ACC112 (cell line): ENCODE results near the gene MINK1.
"Not testable (repeated sequence)": the region's sequence is repeated elsewhere in the genome, so short reads cannot be mapped to it uniquely, and the experiment has no call there.

Experiments used
- H2AFZ ChIP-seq: fragments of 200-600 bp; sonication (generic); one replicate; pipeline ENCODE4 v1.6.0; 2017; ENCODE audit warnings: antibody characterized with exemption, low read length; ENCODE audit not compliant: unreplicated experiment
- H3K27ac ChIP-seq: fragments of 200-600 bp; sonication (generic); 2 replicates; pipeline ENCODE4 v1.5.1; 2014; ENCODE audit warnings: low read depth, mild to moderate bottlenecking, antibody characterized with exemption, low read length, moderate library complexity
- H3K27me3 ChIP-seq: fragments of 200-600 bp; sonication (generic); 2 replicates; pipeline ENCODE4 v1.6.1; 2014; ENCODE audit warnings: mild to moderate bottlenecking, antibody characterized with exemption, low read length, moderate library complexity, mixed read lengths; ENCODE audit not compliant: insufficient read depth
- H3K36me3 ChIP-seq: fragments of 200-600 bp; sonication (generic); 2 replicates; pipeline ENCODE4 v1.6.1; 2016; ENCODE audit warnings: mild to moderate bottlenecking, antibody characterized with exemption, low read length, moderate library complexity, mixed read lengths; ENCODE audit not compliant: insufficient read depth
- H3K4me1 ChIP-seq: fragments of 200-600 bp; sonication (generic); one replicate; pipeline ENCODE4 v1.6.1; 2016; ENCODE audit warnings: low read length, mixed read lengths; ENCODE audit not compliant: insufficient read depth, unreplicated experiment, control insufficient read depth
- H3K4me3 ChIP-seq: fragments of 200-600 bp; sonication (generic); 2 replicates; pipeline ENCODE4 v1.5.1; 2014; ENCODE audit warnings: mild to moderate bottlenecking, low read depth, low read length
- H3K79me2 ChIP-seq: fragments of 200-600 bp; sonication (generic); one replicate; pipeline ENCODE4 v1.6.0; 2016; ENCODE audit warnings: low read length; ENCODE audit not compliant: control insufficient read depth, unreplicated experiment, insufficient read depth

MINK1 gene

DNA sequence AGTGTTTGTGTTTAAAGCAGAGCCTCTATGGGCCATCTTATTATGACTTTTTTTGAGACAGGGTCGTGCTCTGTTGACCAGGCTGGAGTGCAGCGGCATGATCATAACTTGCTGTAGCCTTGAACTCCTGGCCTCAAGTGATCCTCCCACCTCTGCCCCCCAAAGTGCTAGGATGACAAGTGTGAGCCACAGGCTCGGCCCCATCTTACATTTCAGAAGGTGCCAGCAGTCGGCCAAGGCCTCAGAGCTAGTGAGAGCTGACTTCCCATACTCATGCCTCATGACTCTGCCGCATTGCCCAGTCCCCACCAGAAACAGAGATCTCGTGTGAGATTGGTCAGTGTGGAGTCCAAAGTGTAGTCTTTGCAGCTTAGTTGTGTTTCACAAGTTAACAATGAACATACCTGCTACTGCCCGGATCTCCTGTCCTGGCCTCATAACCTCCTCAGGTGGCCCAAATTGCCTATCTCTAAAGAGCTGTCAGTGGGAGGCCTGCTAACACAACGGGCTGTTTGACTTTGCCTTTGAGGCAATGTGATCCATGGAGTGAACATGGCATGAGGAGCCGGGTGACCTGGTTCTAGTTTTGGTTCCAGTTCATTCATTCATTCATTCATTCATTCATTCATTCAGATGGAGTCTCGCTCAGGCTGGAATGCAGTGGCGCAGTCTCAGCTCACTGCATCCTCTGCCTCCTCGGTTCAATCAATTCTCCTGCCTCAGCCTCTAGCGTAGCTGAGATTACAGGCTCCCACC lies 13.7 kb downstream of the MINK1 start:
- Histone ChIP-seq H3K4me3 (no peak overlapping the region), H3K79me2 (peaks cover 50% of the 10 kb centered on the region), H3K36me3 (no peaks in the 10 kb centered on the region), H3K4me1 (peaks cover 6% of the 10 kb centered on the region), H3K27me3 (no peaks in the 10 kb centered on the region), H3K27ac (no peak overlapping the region), H2AFZ (no peak overlapping the region)

DNA sequence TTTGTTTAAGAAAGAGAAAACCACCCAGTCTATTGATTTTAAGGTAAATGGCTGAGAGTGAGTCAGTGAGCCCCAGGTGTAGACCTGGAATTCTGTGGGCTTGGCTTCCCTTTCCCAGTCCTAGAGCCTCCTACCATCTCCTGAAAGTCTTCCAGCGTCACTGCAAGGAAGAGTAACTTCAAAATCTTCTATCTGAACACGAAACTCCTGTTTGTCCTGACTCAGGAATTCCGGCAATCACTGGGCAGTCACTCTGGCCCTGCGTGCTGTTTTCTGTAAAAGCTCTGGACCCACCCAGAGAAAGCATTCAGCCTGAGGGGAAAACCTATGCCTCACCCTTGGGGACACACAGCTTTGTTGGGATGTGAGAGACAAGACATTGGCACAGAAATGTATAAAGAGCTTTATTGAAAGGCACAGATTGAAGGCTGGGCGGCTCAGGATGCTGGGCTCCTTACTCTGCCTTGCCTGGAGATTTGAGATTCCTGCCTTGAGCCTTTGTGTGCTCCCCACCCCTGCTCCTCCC lies 15.9 kb downstream of the MINK1 start:
- H3K4me3 ChIP-seq = no peak overlapping the region
- H3K27ac ChIP-seq = no peak overlapping the region
- H3K4me1 ChIP-seq = peaks cover 12% of the 10 kb centered on the region
- H3K27me3 ChIP-seq = no peaks in the 10 kb centered on the region
- H2AFZ ChIP-seq = no peak overlapping the region
- peaks cover 42% of the 10 kb centered on the region for H3K79me2 ChIP-seq
- H3K36me3 ChIP-seq = no peaks in the 10 kb centered on the region

DNA sequence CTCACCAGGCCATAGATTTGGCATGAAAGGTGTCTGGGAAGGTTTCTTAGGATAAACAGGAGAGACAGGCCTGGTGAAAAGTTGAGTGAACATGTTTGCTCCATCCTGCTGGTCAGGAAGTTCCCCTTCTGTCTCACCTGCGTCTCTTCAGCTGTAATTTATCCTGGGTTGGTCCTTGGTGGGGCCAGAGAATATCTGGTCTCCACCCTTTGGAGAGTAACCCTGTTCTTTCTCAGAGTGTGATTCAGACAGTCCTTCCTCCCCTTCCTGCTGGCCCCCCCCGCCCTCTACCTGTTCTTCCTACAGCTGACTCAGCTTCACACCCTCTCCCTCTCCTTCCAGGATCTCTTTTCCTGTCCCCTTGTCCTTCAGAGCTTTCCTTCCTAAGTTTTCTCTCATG lies 17.1 kb downstream of the MINK1 start:
- Histone ChIP-seq H3K79me2 (peaks cover 38% of the 10 kb centered on the region), H3K27ac (no peak overlapping the region), H3K4me3 (no peak overlapping the region), H3K27me3 (no peaks in the 10 kb centered on the region), H2AFZ (no peak overlapping the region), H3K4me1 (peaks cover 12% of the 10 kb centered on the region), H3K36me3 (no peaks in the 10 kb centered on the region)

DNA sequence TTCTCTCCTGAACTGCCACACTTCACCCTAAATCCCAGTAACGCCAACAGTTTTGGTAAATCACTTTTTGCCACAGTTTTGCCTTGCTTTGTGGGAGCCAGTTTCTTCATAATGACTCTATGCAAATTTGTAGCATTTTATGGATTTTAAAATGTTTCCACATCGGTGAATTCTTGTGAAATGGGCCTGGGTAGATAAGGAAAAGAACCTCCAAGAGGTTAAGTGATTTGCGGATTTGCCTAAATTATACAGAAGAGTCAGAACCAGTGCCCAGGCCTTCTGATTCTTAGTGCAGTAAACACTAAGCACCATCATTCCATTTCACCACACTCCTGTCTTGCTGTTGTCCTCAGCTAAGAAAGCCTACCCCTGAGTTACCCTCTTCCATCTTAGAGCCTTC lies 17.9 kb downstream of the MINK1 start:
- Histone ChIP-seq H3K4me3 (no peak overlapping the region), H3K27me3 (no peaks in the 10 kb centered on the region), H3K4me1 (peaks cover 12% of the 10 kb centered on the region), H2AFZ (no peak overlapping the region), H3K27ac (no peak overlapping the region), H3K36me3 (no peaks in the 10 kb centered on the region), H3K79me2 (peaks cover 34% of the 10 kb centered on the region)

DNA sequence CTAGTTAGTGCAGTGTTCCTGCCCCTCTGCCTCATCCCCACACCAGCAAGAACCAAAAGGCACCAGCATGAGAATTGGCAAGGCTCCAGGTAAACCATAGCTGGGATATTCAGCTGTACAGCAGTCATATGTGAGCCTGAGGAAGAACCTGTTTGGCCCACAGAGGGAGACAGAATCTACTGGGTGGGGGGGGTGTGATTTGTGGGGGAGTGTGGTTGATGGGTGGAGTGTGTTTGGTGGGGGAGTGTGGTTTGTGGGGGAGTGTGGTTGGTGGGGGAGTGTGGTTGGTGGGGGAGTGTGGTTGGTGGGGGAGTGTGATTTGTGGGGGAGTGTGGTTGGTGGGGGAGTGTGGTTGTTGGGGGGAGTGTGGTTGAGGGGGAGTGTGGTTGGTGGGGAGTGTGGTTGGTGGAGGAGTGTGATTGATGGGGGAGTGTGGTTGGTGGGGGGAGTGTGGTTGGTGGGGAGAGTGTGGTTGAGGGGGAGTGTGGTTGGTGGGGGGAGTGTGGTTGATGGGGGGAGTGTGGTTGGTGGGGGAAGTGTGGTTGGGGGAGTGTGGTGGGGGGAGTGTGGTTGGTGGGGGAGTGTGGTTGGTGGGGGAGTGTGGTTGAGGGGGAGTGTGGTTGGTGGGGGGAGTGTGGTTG lies 19.5 kb downstream of the MINK1 start:
- H3K4me3 ChIP-seq = no peak overlapping the region
- H3K4me1 ChIP-seq = peaks cover 14% of the 10 kb centered on the region
- H3K36me3 ChIP-seq = no peaks in the 10 kb centered on the region
- no peaks in the 10 kb centered on the region for H3K27me3 ChIP-seq
- H3K27ac ChIP-seq = no peak overlapping the region
- peaks cover 24% of the 10 kb centered on the region for H3K79me2 ChIP-seq
- H2AFZ ChIP-seq = no peak overlapping the region

DNA sequence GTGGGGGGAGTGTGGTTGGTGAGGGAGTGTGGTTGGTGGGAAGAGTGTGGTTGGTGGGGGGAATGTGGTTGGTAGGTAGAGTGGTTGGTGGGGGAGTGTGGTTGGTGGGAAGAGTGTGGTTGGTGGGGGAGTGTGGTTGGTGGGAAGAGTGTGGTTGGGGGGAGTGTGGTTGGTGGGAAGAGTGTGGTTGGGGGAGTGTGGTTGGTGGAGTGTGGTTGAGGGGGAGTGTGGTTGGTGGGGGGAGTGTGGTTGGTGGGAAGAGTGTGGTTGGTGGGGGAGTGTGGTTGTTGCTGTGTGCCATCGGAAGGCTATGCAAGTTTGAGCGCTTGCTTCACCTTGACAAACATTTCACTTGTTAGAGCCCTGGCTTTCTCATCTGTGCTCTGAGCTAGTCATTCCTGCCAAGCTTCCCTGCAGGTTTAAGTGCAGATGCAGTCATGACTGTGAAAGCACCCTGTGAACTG lies 20.1 kb downstream of the MINK1 start:
- Histone ChIP-seq H3K27ac (no peak overlapping the region), H3K27me3 (no peaks in the 10 kb centered on the region), H3K4me1 (peaks cover 19% of the 10 kb centered on the region), H2AFZ (no peak overlapping the region), H3K79me2 (peaks cover 24% of the 10 kb centered on the region), H3K36me3 (no peaks in the 10 kb centered on the region), H3K4me3 (no peak overlapping the region)

DNA sequence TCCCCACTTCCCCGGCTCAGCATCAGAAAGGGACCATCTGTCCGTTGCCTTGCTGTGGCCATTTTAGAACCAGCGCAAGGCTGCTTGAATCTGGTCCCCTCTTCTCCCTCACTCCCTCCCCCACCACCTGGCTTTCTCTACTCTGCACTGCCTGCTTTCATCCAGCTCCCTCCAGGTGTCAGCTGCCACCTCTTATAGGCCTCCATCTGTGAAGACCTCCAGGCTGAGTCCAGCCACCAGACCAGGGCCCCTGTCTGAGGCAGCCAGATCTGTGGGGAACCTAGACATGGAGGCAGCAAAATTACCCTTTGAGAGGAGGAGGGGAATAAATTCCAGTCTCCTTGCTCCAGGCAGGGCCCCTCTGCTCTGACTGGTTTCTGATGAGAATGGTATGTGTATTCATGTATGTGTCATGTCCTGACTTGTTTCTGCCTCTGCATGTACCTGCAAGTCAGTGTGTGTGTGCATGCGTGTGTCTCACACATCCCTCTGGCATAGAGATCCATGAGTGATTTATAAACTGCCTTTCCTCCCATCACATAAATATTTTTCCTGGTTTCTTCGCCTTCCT lies 21.1 kb downstream of the MINK1 start:
- no peak overlapping the region for H3K27ac ChIP-seq

DNA sequence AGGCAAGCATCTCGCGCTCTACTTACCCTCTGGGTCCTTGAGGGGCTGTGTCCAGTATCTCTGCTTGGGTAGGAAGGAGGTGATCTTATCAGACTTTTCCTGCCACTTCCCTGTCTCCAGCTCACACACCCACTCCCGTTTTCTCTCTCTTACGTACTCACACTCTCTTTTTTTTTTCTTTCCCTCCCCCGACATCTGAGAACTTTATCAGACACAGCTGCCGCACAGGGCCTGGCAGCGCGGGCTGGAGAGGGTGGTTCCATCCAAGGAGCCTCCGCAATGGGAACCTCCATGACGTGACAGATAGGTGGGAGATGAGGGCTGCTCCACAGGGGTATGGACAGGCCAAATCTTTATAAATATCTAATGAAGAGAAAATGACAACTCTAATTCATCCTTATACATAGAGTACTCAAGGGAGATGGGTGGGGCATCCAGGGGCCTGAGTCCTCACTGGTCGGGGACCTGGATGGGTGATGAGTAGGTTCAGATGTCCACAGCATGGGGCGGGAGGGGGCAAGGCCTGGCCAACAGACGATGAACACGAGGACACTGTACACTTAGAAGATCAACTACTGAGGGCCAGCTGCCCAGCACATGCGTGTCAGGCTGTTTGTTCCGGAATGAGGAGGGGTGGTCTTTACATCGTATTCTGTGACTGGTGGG lies 23.3 kb downstream of the MINK1 start:
- no peak overlapping the region for H3K27ac ChIP-seq
- H3K79me2 ChIP-seq = peaks cover 12% of the 10 kb centered on the region
- no peaks in the 10 kb centered on the region for H3K27me3 ChIP-seq
- H3K4me3 ChIP-seq = no peak overlapping the region
- H3K36me3 ChIP-seq = peaks cover 4% of the 10 kb centered on the region; the same call in 1 of the 2 replicates
- H3K4me1 ChIP-seq = peaks cover 20% of the 10 kb centered on the region
- no peak overlapping the region for H2AFZ ChIP-seq

More for the DNA sequence above, 21.1 kb downstream of the MINK1 start:
- Histone ChIP-seq H2AFZ (no peak overlapping the region), H3K27me3 (no peaks in the 10 kb centered on the region), H3K36me3 (no peaks in the 10 kb centered on the region), H3K4me1 (peaks cover 26% of the 10 kb centered on the region), H3K4me3 (no peak overlapping the region), H3K79me2 (peaks cover 18% of the 10 kb centered on the region)

DNA sequence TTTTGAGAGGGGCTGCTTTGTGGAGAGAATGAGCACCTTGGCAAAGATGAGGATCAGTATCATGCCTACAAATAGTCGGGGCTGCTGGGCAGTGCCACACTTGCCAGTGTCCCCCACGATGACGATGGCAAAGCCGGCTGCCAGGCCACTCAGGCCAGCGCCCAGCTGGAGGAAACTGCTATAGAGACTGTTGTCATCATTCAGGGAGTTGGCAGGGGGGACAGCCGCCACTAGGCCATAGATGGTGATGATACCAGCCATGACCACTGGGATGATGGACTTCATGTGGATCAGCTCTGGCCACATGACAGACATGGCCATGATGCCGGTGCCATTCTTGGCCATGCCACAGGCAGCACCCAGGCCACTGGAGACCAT lies 23.8 kb downstream of the MINK1 start:
- Histone ChIP-seq H3K27me3 (no peaks in the 10 kb centered on the region), H2AFZ (no peak overlapping the region), H3K4me1 (peaks cover 19% of the 10 kb centered on the region), H3K4me3 (no peak overlapping the region), H3K79me2 (peaks cover 12% of the 10 kb centered on the region), H3K27ac (no peak overlapping the region), H3K36me3 (peaks cover 4% of the 10 kb centered on the region; the same call in 1 of the 2 replicates)

DNA sequence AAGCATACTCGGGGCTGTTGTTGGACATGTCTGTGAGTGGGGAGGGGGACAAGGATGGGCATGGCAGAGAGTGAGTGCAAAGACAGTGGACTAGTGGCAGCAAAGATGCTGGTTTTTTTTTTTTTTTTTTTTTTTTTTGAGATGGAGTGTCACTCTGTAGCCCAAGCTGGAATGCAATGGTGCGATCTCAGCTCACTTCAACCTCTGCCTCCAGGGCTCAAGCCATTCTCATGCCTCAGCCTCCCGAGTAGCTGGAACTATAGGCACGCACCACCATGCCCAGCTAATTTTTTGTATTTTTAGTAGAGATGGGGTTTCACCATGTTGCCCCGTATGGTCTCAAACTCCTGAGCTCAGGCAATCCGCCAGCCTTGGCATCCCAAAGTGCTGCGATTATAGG lies 24.2 kb downstream of the MINK1 start:
- H2AFZ ChIP-seq, H3K27me3 ChIP-seq, H3K36me3 ChIP-seq, H3K4me3 ChIP-seq, H3K27ac ChIP-seq, H3K79me2 ChIP-seq: not testable (repeated sequence)
- H3K4me1 ChIP-seq = peaks cover 14% of the 10 kb centered on the region
